ENCODE data around the gene BTBD1. TPM values are rescaled to one million over a fixed set of nuclear protein-coding genes. Genes with fewer than 3 reads are reported as not detected.

Gene BTBD1
- 35.5 TPM for total RNA-seq
- polyA plus RNA-seq: 10 to 100 TPM; 41.7 to 55.5 (median 47.0) TPM

- peak within 1 kb of the TSS; percentile 48 to 88 (median 87) for H3K27ac Mint-ChIP-seq
- H3K9me3 ChIP-seq (ENCODE audit: control insufficient read depth in 2 of 2, low read length in 2 of 2): no peaks in the 10 kb centered on the region
- peak; percentile 68 to 90 (median 75) for DNase-seq
- peaks cover 46% of the 10 kb centered on the region for H3K4me1 ChIP-seq (ENCODE audit: control insufficient read depth, insufficient read depth, low read length, poor library complexity, severe bottlenecking)
- H3K4me3 Mint-ChIP-seq: peak within 1 kb of the TSS in 3 of 4 donors; percentile 81 to 93 (median 81)
- H3K27ac ChIP-seq (ENCODE audit: insufficient read depth, low read length, poor library complexity, severe bottlenecking): peak within 1 kb of the TSS; percentile 78
- no peaks in the 10 kb centered on the region for H3K9me3 Mint-ChIP-seq
- H3K27me3 ChIP-seq (ENCODE audit: control insufficient read depth, insufficient read depth, low read length): no peaks in the 10 kb centered on the region
- no peaks in the 10 kb centered on the region for H3K27me3 Mint-ChIP-seq
- H3K36me3 Mint-ChIP-seq: no peaks in the 10 kb centered on the region
- peaks cover 7 to 23% (median 19%) of the 10 kb centered on the region in 4 donors for H3K4me1 Mint-ChIP-seq
- peaks cover 6% of the 10 kb centered on the region for H3K36me3 ChIP-seq (ENCODE audit: control insufficient read depth, insufficient read depth, low read length)
- ATAC-seq (ENCODE audit: low read depth in 2 of 2): peak; percentile 80 to 86
- peak within 1 kb of the TSS; percentile 98 for H3K4me3 ChIP-seq (ENCODE audit: low read depth, low read length)
Measured at GRCh38 chr15:83066734-83067637, at the start of gene BTBD1. Gene BTBD1 (minus strand): TSS chr15:83067252. CDS start chr15:83067151, 101 bp downstream.

GRCh38 chr15:83115831-83116565 is 48.9 kb upstream of the BTBD1 start:
- Histone ChIP-seq H3K4me1 (ENCODE audit: control insufficient read depth, insufficient read depth, low read length, poor library complexity, severe bottlenecking) (no peaks in the 10 kb centered on the region), H3K27ac (ENCODE audit: insufficient read depth, low read length, poor library complexity, severe bottlenecking) (no peak overlapping the region), H3K9me3 (ENCODE audit: control insufficient read depth in 2 of 2, low read length in 2 of 2) (no peaks in the 10 kb centered on the region), H3K27me3 (ENCODE audit: control insufficient read depth, insufficient read depth, low read length) (no peaks in the 10 kb centered on the region), H3K4me3 (ENCODE audit: low read depth, low read length) (no peak overlapping the region), H3K36me3 (ENCODE audit: control insufficient read depth, insufficient read depth, low read length) (no peaks in the 10 kb centered on the region)
- Mint-ChIP-seq H3K4me3 (no peak overlapping the region), H3K27me3 (peaks cover 8% of the 10 kb centered on the region), H3K4me1 (no peaks in the 10 kb centered on the region), H3K36me3 (no peaks in the 10 kb centered on the region), H3K27ac (no peak overlapping the region), H3K9me3 (peaks cover 0 to 2% (median 0%) of the 10 kb centered on the region in 7 donors)
- DNase-seq (no peak), ATAC-seq (ENCODE audit: low read depth in 2 of 2) (no peak)

GRCh38 chr15:83115410-83115809 is 48.4 kb upstream of the BTBD1 start:
- H3K36me3 ChIP-seq (ENCODE audit: control insufficient read depth, insufficient read depth, low read length): no peaks in the 10 kb centered on the region
- H3K4me3 Mint-ChIP-seq: no peak overlapping the region
- H3K27ac Mint-ChIP-seq: no peak overlapping the region
- H3K27me3 ChIP-seq (ENCODE audit: control insufficient read depth, insufficient read depth, low read length): peaks cover 2% of the 10 kb centered on the region
- no peak for DNase-seq
- no peaks in the 10 kb centered on the region for H3K36me3 Mint-ChIP-seq
- peaks cover 0 to under 1% (median 0%) of the 10 kb centered on the region in 4 donors for H3K4me1 Mint-ChIP-seq
- H3K9me3 ChIP-seq (ENCODE audit: control insufficient read depth in 2 of 2, low read length in 2 of 2): no peaks in the 10 kb centered on the region
- H3K4me1 ChIP-seq (ENCODE audit: control insufficient read depth, insufficient read depth, low read length, poor library complexity, severe bottlenecking): no peaks in the 10 kb centered on the region
- H3K9me3 Mint-ChIP-seq: peaks cover 0 to 2% (median 0%) of the 10 kb centered on the region in 7 donors
- no peak for ATAC-seq (ENCODE audit: low read depth in 2 of 2)
- no peak overlapping the region for H3K4me3 ChIP-seq (ENCODE audit: low read depth, low read length)
- H3K27me3 Mint-ChIP-seq: peaks cover 11% of the 10 kb centered on the region
- no peak overlapping the region for H3K27ac ChIP-seq (ENCODE audit: insufficient read depth, low read length, poor library complexity, severe bottlenecking)

- Histone ChIP-seq H3K36me3 (ENCODE audit: control insufficient read depth, insufficient read depth, low read length) (no peaks in the 10 kb centered on the region), H3K4me3 (ENCODE audit: low read depth, low read length) (no peak overlapping the region), H3K4me1 (ENCODE audit: control insufficient read depth, insufficient read depth, low read length, poor library complexity, severe bottlenecking) (no peaks in the 10 kb centered on the region), H3K9me3 (ENCODE audit: control insufficient read depth in 2 of 2, low read length in 2 of 2) (no peaks in the 10 kb centered on the region), H3K27ac (ENCODE audit: insufficient read depth, low read length, poor library complexity, severe bottlenecking) (no peak overlapping the region), H3K27me3 (ENCODE audit: control insufficient read depth, insufficient read depth, low read length) (peaks cover 4% of the 10 kb centered on the region)
- ATAC-seq (ENCODE audit: low read depth in 2 of 2) (no peak), DNase-seq (no peak)
- Mint-ChIP-seq H3K4me3 (no peak overlapping the region), H3K4me1 (peaks cover 0 to 4% (median 0%) of the 10 kb centered on the region in 4 donors), H3K9me3 (peaks cover 0 to 2% (median 0%) of the 10 kb centered on the region in 7 donors), H3K27ac (no peak overlapping the region), H3K27me3 (peaks cover 16% of the 10 kb centered on the region), H3K36me3 (no peaks in the 10 kb centered on the region)
Measured at GRCh38 chr15:83114856-83115255, 47.8 kb upstream of the BTBD1 start.

GRCh38 chr15:83113881-83114674 is 47.0 kb upstream of the BTBD1 start:
- peaks cover 7% of the 10 kb centered on the region for H3K27me3 ChIP-seq (ENCODE audit: control insufficient read depth, insufficient read depth, low read length)
- no peaks in the 10 kb centered on the region for H3K36me3 ChIP-seq (ENCODE audit: control insufficient read depth, insufficient read depth, low read length)
- Mint-ChIP-seq H3K4me1 (peaks cover 0 to 5% (median under 1%) of the 10 kb centered on the region in 4 donors), H3K27ac (no peak overlapping the region), H3K27me3 (peaks cover 22% of the 10 kb centered on the region), H3K36me3 (no peaks in the 10 kb centered on the region), H3K9me3 (peaks cover 0 to 2% (median 0%) of the 10 kb centered on the region in 7 donors), H3K4me3 (no peak overlapping the region)
- DNase-seq (no peak), ATAC-seq (ENCODE audit: low read depth in 2 of 2) (no peak)
- no peak overlapping the region for H3K27ac ChIP-seq (ENCODE audit: insufficient read depth, low read length, poor library complexity, severe bottlenecking)
- no peaks in the 10 kb centered on the region for H3K4me1 ChIP-seq (ENCODE audit: control insufficient read depth, insufficient read depth, low read length, poor library complexity, severe bottlenecking)
- no peaks in the 10 kb centered on the region for H3K9me3 ChIP-seq (ENCODE audit: control insufficient read depth in 2 of 2, low read length in 2 of 2)
- no peak overlapping the region for H3K4me3 ChIP-seq (ENCODE audit: low read depth, low read length)

- no peak for ATAC-seq (ENCODE audit: low read depth in 2 of 2)
- Histone ChIP-seq H3K36me3 (ENCODE audit: control insufficient read depth, insufficient read depth, low read length) (no peaks in the 10 kb centered on the region), H3K4me1 (ENCODE audit: control insufficient read depth, insufficient read depth, low read length, poor library complexity, severe bottlenecking) (peaks cover 6% of the 10 kb centered on the region), H3K27me3 (ENCODE audit: control insufficient read depth, insufficient read depth, low read length) (peaks cover 11% of the 10 kb centered on the region), H3K4me3 (ENCODE audit: low read depth, low read length) (no peak overlapping the region), H3K9me3 (ENCODE audit: control insufficient read depth in 2 of 2, low read length in 2 of 2) (no peaks in the 10 kb centered on the region), H3K27ac (ENCODE audit: insufficient read depth, low read length, poor library complexity, severe bottlenecking) (no peak overlapping the region)
- Mint-ChIP-seq H3K9me3 (peaks cover 0 to 4% (median 0%) of the 10 kb centered on the region in 7 donors), H3K4me1 (peaks cover 0 to 11% (median 4%) of the 10 kb centered on the region in 4 donors), H3K27ac (no peak overlapping the region), H3K36me3 (no peaks in the 10 kb centered on the region), H3K27me3 (peaks cover 34% of the 10 kb centered on the region), H3K4me3 (no peak overlapping the region)
- DNase-seq: no peak
Measured at GRCh38 chr15:83112956-83113299, 45.9 kb upstream of the BTBD1 start.

- Mint-ChIP-seq H3K36me3 (no peaks in the 10 kb centered on the region), H3K27me3 (peaks cover 36% of the 10 kb centered on the region), H3K4me3 (no peak overlapping the region), H3K27ac (no peak overlapping the region), H3K4me1 (peaks cover 0 to 13% (median 4%) of the 10 kb centered on the region in 4 donors), H3K9me3 (peaks cover 0 to 4% (median 0%) of the 10 kb centered on the region in 7 donors)
- no peak overlapping the region for H3K27ac ChIP-seq (ENCODE audit: insufficient read depth, low read length, poor library complexity, severe bottlenecking)
- H3K9me3 ChIP-seq (ENCODE audit: control insufficient read depth in 2 of 2, low read length in 2 of 2): no peaks in the 10 kb centered on the region
- H3K27me3 ChIP-seq (ENCODE audit: control insufficient read depth, insufficient read depth, low read length): peaks cover 11% of the 10 kb centered on the region
- DNase-seq (no peak), ATAC-seq (ENCODE audit: low read depth in 2 of 2) (no peak)
- peaks cover 11% of the 10 kb centered on the region for H3K4me1 ChIP-seq (ENCODE audit: control insufficient read depth, insufficient read depth, low read length, poor library complexity, severe bottlenecking)
- H3K36me3 ChIP-seq (ENCODE audit: control insufficient read depth, insufficient read depth, low read length): no peaks in the 10 kb centered on the region
- H3K4me3 ChIP-seq (ENCODE audit: low read depth, low read length): no peak overlapping the region
Measured at GRCh38 chr15:83112233-83112955, 45.3 kb upstream of the BTBD1 start.

All from CD4-positive, CD25-positive, alpha-beta regulatory T cell (primary cell).